Panc1 (cell line): ENCODE results near the gene R3HDM2. TPM values are rescaled to one million over a fixed set of nuclear protein-coding genes. Genes with fewer than 3 reads are reported as not detected.
"Not testable (repeated sequence)": the region's sequence is repeated elsewhere in the genome, so short reads cannot be mapped to it uniquely, and the experiment has no call there.

Experiments used
- ATAC-seq: fragments of 200-7000 bp; cut with Tn5 transposase; 2 replicates; pipeline ENCODE4 v1.9.1; 2020; ENCODE audit warnings: mild to moderate bottlenecking, moderate library complexity
- BruUV-seq: library from RNA; stranded (reverse); fragments of 400-500 nt; replicated peaks from 2 replicates; lab custom pipeline; 2021; lab: Mats Ljungman, UMichigan
- CTCF ChIA-PET: fragments of 300-600 bp; sonication (Branson Sonifier 250); formaldehyde crosslinking; loops from one replicate; lab custom pipeline; 2022; ENCODE audit warnings: antibody characterized with exemption; lab: Charles Lee
- POLR2A ChIA-PET: fragments of 300-600 bp; sonication (Branson Sonifier 250); formaldehyde crosslinking; loops from one replicate; lab custom pipeline; 2022; ENCODE audit warnings: antibody characterized with exemption; lab: Charles Lee
- DNase-seq: peaks from one replicate; pipeline ENCODE4 v3.0.0-alpha.2; 2010; ENCODE audit warnings: low read depth, low spot score
- H3K27ac ChIP-seq: 2 replicates; pipeline ENCODE4 v1.5.1; 2011; ENCODE audit warnings: mild to moderate bottlenecking, low read length, inconsistent platforms
- H3K27me3 ChIP-seq: fragments of 200-500 bp; sonication (Bioruptor generic); 2 replicates; pipeline ENCODE4 v1.6.0; 2014; ENCODE audit warnings: low read length, inconsistent platforms; ENCODE audit not compliant: control insufficient read depth, insufficient read depth
- H3K36me3 ChIP-seq: fragments of 200-500 bp; sonication (Bioruptor generic); 2 replicates; pipeline ENCODE4 v1.5.1; 2014; ENCODE audit warnings: inconsistent platforms, mild to moderate bottlenecking, low read length, moderate library complexity; ENCODE audit not compliant: control insufficient read depth, insufficient read depth
- H3K4me1 ChIP-seq: 2 replicates; pipeline ENCODE4 v1.5.1; 2011; ENCODE audit warnings: inconsistent platforms, mild to moderate bottlenecking, low read length, moderate library complexity; ENCODE audit not compliant: control insufficient read depth, insufficient read depth
- H3K4me3 ChIP-seq, 2 experiments: 2 replicates each; pipeline ENCODE4 v1.5.1; 2011 to 2012; ENCODE audit warnings: low read depth in 2 of 2, low read length in 2 of 2, mild to moderate bottlenecking in 2 of 2, inconsistent platforms in 1 of 2, moderate library complexity in 1 of 2
- H3K9me3 ChIP-seq: fragments of 200-500 bp; sonication (Bioruptor generic); 2 replicates; pipeline ENCODE4 v1.5.1; 2014; ENCODE audit warnings: low read depth, mild to moderate bottlenecking, inconsistent platforms, low read length, moderate library complexity; ENCODE audit not compliant: control insufficient read depth, insufficient read depth
- POLR2AphosphoS5 ChIP-seq: IDR thresholded peaks from 2 replicates; pipeline ENCODE4 v1.6.1; 2012; ENCODE audit warnings: mild to moderate bottlenecking, low read depth, low read length, moderate library complexity
- SIN3A ChIP-seq: IDR thresholded peaks from 2 replicates; pipeline ENCODE4 v1.6.1; 2012; ENCODE audit warnings: low read depth, mild to moderate bottlenecking, low read length, moderate library complexity, borderline replicate concordance; ENCODE audit not compliant: insufficient read depth
- TCF7L2 ChIP-seq: IDR thresholded peaks from 2 replicates; pipeline ENCODE4 v1.6.1; 2011; ENCODE audit warnings: mild to moderate bottlenecking, low read depth, low read length, inconsistent platforms
- in situ Hi-C: cut with HindIII; loops from 2 replicates; pipeline ENCODE4 v1.10.0; 2016; ENCODE audit warnings: low sequenced_read_pairs, low pct_unique_long_range_greater_than_20kb
- intact Hi-C: fragments of 100-400 bp; cut with micrococcal nuclease; formaldehyde crosslinking; loops from one replicate; pipeline ENCODE4 v1.10.0; 2022; ENCODE audit not compliant: unreplicated experiment
- total RNA-seq: library from RNA; stranded (reverse); gene quantifications from one replicate; pipeline ENCODE4 v1.2.1, GENCODE V29; 2021; ENCODE audit not compliant: unreplicated experiment
- TF ChIP-seq, protein P1 (sequence below): fragments of 450-650 bp; IDR thresholded peaks from 2 replicates; pipeline ENCODE4 v1.5.1; 2017; ENCODE audit warnings: mild to moderate bottlenecking
- TF ChIP-seq, protein P2 (sequence below), 2 experiments: IDR thresholded peaks; 2 replicates each; pipeline ENCODE4 v1.6.1; 2011 to 2012; ENCODE audit warnings: low read depth in 2 of 2, control low read depth in 1 of 2, low read length in 1 of 2, mild to moderate bottlenecking in 1 of 2, moderate library complexity in 1 of 2; ENCODE audit not compliant: insufficient read depth in 1 of 2

R3HDM2 gene
- total RNA-seq, 1 experiment from 2014 or later: 56.5 TPM

DNA sequence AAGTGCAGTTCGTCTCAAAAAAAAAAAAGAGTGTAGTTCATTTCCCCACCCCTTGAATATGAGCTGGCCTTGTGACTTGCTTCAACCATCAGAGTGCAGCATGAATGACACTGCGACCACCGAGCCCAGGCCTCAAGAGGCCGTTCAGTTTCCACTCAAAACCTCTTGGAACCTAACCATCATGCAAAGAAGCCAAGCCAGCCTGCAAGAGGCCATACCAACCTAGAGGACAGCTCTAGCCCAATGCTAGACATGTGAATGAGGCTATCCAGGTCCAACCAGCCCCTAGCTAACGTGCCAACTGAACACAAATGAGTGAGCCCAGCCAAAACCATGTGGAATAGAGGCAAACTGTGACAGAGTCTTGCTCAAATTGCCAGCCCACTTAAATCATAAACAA is 29.7 kb downstream of the R3HDM2 start:
- Histone ChIP-seq H3K27ac (no peak overlapping the region), H3K4me3 (no peak overlapping the region), H3K9me3 (no peaks in the 10 kb centered on the region), H3K4me1 (no peaks in the 10 kb centered on the region), H3K36me3 (no peaks in the 10 kb centered on the region), H3K27me3 (no peaks in the 10 kb centered on the region)
- BruUV-seq: no TSS peak
- ChIA-PET CTCF (interaction anchor here (0.5 to 0.7 kb wide), 3 partner anchors 55 to 98 kb away, joined by 3 to 4 read pairs (median 3); no protein-coding TSS in a partner anchor), POLR2A (no interaction called here)
- no peak for ATAC-seq
- no peak for TF ChIP-seq SIN3A
- DNase-seq: no peak
- intact Hi-C loops (no loop called here), in situ Hi-C loops (no loop called here)

DNA sequence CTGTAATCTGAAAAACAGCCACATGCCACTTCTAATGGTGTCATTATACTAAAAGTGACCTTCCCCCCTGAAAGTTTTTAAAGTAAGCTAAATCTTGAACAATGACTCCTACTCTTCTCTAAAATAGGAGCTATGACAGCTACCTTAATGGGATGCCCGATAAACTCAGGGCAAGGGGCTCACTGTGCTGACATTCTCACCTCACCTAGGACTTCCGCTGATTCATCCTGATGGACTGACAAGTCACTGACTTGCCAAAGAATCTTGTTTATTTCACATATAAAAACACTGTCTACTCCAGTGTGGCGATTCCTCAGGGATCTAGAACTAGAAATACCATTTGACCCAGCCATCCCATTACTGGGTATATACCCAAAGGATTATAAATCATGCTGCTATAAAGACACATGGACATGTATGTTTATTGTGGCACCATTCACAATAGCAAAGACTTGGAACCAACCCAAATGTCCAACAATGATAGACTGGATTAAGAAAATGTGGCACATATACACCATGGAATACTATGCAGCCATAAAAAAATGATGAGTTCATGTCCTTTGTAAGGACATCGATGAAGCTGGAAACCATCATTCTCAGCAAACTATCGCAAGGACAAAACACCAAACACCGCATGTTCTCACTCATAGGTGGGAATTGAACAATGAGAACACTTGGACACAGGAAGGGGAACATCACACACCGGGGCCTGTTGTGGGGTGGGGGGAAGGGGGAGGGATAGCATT is 31.0 kb downstream of the R3HDM2 start:
- H3K4me3 ChIP-seq, POLR2A ChIA-PET, ATAC-seq, in situ Hi-C loops, DNase-seq, H3K36me3 ChIP-seq, intact Hi-C loops, H3K27me3 ChIP-seq, CTCF ChIA-PET, BruUV-seq, H3K4me1 ChIP-seq, H3K27ac ChIP-seq, H3K9me3 ChIP-seq: not testable (repeated sequence)

DNA sequence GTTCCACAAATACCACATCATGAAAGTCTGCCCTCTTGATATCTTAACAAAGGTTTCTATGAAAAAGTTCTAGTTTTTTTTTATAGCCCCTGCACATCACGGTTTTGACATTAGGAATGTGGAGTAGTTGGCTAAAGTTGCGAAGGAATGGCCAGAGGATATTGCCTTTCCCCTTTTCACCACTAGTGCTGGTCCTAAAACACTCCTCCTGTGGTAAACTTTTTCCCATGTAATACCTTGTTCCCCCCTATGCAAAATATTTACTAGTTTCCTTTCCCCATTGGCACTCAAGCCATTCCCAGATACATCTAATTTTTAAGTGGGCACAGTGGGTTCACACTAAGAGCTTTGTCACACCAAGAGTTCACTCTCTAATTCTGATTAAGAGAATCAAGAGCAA is 33.4 kb downstream of the R3HDM2 start:
- Histone ChIP-seq H3K27ac (no peak overlapping the region), H3K4me1 (no peaks in the 10 kb centered on the region), H3K36me3 (no peaks in the 10 kb centered on the region), H3K27me3 (no peaks in the 10 kb centered on the region), H3K4me3 (no peak overlapping the region), H3K9me3 (no peaks in the 10 kb centered on the region)
- in situ Hi-C loops: no loop called here
- ATAC-seq: no peak
- ChIA-PET CTCF (no interaction called here), POLR2A (no interaction called here)
- intact Hi-C loops: no loop called here
- BruUV-seq: no TSS peak
- DNase-seq: no peak
- no peak for TF ChIP-seq TCF7L2
- TF ChIP-seq, protein P1, sequence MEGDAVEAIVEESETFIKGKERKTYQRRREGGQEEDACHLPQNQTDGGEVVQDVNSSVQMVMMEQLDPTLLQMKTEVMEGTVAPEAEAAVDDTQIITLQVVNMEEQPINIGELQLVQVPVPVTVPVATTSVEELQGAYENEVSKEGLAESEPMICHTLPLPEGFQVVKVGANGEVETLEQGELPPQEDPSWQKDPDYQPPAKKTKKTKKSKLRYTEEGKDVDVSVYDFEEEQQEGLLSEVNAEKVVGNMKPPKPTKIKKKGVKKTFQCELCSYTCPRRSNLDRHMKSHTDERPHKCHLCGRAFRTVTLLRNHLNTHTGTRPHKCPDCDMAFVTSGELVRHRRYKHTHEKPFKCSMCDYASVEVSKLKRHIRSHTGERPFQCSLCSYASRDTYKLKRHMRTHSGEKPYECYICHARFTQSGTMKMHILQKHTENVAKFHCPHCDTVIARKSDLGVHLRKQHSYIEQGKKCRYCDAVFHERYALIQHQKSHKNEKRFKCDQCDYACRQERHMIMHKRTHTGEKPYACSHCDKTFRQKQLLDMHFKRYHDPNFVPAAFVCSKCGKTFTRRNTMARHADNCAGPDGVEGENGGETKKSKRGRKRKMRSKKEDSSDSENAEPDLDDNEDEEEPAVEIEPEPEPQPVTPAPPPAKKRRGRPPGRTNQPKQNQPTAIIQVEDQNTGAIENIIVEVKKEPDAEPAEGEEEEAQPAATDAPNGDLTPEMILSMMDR: no peak
- TF ChIP-seq POLR2AphosphoS5: no peak
- TF ChIP-seq, protein P2, sequence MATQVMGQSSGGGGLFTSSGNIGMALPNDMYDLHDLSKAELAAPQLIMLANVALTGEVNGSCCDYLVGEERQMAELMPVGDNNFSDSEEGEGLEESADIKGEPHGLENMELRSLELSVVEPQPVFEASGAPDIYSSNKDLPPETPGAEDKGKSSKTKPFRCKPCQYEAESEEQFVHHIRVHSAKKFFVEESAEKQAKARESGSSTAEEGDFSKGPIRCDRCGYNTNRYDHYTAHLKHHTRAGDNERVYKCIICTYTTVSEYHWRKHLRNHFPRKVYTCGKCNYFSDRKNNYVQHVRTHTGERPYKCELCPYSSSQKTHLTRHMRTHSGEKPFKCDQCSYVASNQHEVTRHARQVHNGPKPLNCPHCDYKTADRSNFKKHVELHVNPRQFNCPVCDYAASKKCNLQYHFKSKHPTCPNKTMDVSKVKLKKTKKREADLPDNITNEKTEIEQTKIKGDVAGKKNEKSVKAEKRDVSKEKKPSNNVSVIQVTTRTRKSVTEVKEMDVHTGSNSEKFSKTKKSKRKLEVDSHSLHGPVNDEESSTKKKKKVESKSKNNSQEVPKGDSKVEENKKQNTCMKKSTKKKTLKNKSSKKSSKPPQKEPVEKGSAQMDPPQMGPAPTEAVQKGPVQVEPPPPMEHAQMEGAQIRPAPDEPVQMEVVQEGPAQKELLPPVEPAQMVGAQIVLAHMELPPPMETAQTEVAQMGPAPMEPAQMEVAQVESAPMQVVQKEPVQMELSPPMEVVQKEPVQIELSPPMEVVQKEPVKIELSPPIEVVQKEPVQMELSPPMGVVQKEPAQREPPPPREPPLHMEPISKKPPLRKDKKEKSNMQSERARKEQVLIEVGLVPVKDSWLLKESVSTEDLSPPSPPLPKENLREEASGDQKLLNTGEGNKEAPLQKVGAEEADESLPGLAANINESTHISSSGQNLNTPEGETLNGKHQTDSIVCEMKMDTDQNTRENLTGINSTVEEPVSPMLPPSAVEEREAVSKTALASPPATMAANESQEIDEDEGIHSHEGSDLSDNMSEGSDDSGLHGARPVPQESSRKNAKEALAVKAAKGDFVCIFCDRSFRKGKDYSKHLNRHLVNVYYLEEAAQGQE (IDR thresholded peaks at IDR 0.05; ENCODE audit: insufficient read depth in 1 of 2, low read depth in 2 of 2, low read length in 1 of 2): no peak
- no peak for TF ChIP-seq SIN3A
